Middle frontal gyrus (tissue), 1 donor: ENCODE measurements around the gene TBC1D1.
A peak's percentile ranks its signal among the peaks of the same experiment; 100 is the strongest.
"Not testable (repeated sequence)": the region's sequence is repeated elsewhere in the genome, so short reads cannot be mapped to it uniquely, and the experiment has no call there.

Source experiments
- DNase-seq: peaks from one replicate; pipeline ENCODE4 v3.0.0-alpha.2; 2015; ENCODE audit warnings: low spot score; ENCODE audit errors: extremely low spot score

Gene TBC1D1

DNA sequence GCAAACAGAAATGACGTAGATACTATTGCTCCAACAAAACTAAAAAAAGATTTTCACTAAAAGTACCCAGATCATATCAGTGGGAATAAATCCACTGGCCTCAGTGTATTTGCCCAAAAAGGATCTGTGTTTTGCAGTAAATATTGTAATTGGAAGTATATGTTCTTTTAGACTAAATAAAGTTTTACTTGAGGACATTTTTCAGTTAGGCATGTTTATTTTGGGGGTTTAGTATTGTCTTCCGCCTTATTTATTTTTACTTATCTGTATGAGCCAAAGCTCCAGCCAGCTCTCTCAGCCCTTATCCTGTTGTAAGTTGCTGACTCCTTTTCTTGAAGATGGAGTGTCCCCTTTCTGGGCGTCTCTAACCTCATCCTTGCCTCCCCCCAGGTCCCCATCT lies 119.1 kb downstream of the TBC1D1 start:
- DNase-seq, result no peak

DNA sequence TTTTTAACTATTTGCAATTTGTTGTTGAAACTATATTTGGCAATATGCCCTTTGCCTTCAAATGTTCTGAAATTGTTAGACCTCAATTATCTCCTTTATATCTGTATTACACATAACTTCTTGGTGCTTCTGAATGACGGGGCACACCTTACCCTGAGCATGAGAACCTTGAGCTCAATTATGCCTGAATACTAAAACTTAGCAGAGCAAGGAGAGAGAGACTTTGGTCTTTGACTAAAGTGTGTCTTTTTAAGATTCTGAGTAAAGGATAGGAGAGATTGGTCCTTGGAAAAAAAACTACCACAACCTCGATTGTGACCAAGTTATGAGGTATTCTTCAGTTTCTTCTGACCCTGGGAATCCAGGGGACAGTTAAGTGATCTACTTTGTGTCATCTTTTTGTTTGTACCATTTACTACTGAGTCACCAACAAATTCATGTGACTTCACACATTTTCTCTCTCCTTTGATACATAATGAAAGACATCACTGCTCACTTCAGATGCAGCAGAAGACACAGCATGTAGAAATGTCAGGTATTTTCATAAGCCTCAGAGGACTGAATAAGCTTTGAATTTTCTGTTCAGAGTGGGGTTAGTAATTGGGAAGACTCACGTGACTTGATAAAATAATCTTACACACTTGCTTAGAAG lies 120.8 kb downstream of the TBC1D1 start:
- no peak for DNase-seq

DNA sequence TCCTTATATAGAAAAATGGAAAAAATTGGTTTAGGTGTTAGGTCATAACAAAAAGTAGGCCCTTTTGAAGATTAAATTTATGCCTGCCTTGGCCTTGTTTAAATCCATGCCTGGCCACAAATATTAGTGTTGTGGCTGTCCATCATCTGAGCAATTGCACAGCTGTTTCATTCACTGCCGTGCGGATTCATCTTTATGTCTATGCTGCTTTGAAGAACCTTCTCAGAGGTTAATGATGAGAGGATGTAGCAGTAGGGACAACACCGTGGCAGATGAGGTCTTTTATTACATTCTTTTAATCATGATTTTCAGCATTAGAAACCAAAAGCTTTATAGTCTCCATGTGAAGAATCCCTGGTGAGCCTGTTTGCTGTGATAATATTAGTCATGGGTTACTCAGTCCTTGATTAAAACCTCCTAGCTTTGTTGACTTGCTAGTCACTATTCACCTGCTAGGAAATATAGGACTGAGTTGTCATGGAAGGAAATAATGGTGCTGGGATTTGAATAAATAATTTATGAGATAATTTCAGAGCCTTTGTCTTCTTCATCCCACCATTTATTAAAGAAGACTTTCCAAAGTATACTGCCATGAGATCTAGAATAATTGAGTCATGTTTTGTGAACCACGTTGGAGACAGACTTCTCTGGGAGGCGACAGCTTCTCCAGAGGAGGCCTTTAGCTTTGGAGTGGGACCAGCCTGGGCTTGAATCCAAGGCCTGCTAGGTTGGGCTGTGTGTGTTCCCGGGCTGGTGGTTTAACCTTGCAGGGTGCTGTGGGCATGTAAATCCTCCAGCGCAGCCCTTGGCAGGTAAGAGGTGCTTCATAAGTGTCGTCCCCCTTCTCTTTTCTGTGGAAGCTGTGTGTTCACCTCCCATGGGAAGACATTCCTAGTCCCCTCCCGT lies 122.8 kb downstream of the TBC1D1 start:
- DNase-seq, result no peak

DNA sequence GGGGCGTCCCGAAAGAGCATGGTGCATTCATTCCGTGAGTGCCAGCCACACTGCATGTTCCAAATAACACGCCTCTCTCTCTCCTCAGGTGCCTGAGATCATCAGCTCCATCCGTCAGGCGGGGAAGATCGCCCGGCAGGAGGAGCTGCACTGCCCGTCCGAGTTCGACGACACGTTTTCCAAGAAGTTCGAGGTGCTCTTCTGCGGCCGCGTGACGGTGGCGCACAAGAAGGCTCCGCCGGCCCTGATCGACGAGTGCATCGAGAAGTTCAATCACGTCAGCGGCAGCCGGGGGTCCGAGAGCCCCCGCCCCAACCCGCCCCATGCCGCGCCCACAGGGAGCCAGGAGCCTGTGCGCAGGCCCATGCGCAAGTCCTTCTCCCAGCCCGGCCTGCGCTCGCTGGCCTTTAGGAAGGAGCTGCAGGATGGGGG lies 123.6 kb downstream of the TBC1D1 start:
- no peak for DNase-seq

DNA sequence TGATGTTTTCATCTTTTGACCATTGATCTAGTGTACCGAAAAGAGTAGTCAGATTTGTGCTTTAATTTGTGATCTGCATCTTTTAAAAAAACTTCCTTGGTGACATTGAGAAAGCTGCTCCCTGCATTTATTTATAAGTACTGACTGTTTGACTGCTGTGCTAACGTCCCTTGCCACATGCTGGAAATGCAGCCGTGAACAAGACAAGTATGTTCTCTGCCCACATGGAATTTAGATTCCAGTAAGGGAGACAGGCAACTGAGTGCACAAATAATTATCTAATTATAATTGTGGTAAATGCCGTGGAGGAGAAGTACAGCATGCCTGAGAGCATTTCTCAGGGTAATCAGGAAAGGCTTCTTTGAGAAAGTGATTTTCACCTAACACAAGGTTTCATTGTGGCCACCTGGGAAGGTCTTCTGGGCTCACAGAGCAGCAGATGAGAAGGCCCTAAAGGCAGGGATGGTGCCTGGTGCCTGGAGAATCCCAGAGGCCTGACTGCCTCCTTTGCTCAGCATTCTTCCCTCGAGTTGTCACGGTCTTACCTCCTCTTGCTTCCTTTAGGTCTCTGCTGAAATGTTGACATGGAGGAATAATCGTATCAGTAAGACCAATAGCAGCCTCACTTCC lies 125.1 kb downstream of the TBC1D1 start:
- no peak for DNase-seq

DNA sequence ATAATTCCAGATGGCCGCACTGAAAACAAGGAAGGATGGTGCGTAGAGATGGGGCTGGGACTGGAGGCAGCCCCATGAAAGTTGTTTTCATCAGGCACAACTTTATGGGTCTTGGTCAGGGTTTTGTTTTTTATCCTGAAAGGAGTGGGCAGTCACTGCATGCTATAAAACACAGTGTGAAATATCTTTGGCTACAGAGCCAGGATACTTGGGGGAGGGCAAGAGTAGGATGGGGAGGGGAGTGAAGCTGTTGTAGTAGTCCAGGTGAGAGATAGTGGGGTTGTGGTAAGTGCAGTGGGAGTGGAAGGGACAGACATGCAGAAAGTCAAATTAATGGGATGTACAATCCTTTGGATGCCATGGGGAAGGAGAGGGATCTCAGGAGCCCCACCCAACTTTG lies 125.8 kb downstream of the TBC1D1 start:
- no peak for DNase-seq

DNA sequence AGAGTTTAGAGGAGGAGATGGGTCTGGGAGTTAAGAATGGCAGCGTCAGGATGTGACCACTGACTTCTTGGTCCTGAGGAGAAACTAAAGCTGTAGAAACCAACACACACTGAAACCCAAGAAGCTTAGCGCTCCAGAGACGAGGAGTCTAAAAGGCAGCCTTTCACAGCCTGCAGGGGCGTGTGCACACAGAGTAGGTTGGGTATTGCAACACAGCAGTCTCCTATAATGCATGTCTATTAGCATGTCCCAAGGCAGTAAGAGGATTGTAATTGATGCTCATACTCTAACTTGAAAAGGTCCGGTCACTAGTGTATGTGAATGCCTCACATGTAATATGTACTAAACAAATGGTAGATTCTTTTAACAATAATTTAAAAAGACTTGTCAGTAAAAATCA lies 126.7 kb downstream of the TBC1D1 start:
- DNase-seq, result no peak

DNA sequence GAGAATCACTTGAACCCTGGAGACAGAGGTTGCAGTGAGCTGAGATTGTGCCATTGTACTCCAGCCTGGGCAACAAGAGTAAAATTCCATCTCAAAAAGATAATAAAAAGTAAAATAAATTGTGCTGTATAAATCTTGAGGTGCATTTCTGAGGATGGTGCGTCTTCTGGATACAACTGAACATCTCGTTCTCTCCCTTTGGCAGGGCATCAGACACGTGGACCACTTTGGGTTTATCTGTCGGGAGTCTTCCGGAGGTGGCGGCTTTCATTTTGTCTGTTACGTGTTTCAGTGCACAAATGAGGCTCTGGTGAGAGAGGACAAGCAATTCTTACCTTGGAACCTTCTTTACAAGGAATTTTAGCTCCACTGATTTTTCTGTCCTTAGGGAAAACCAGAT lies 129.5 kb downstream of the TBC1D1 start:
- no peak for DNase-seq

DNA sequence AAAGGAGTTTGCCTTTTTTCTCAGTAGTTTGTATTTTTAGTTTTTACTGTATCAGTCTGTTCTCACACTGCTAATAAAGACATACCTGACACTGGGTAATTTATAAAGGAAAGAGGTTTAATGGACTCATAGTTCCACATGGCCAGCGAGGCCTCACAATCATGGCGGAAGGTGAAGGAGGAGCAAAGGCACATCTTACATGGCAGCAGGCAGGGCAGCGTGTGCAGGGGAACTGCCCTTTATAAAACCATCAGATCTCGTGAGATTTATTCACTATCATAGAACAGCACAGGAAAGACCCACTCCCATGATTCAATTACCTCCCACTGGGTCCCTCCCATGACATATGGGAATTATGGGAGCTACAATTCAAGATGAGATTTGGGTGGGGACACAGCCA lies 130.1 kb downstream of the TBC1D1 start:
- not testable (repeated sequence) for DNase-seq

DNA sequence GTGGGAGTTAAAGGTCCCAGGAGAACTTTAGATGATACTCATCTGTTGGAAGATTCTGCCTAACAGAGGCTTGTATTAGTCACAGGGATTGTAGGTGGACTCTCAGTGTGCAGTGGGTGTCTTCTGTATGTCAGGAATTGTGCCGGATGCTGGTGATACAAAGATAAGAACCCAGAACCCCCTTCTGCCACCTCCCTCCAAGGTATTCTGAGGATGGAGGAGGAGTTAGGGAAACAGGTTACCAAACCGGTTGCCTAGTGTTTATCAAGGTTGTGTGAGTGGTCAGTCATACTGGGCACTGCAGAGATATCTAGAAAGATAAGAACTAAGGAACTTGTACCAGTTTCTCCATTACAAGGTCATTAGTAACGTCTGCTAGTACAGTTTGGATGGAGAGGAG lies 130.9 kb downstream of the TBC1D1 start:
- no peak for DNase-seq

DNA sequence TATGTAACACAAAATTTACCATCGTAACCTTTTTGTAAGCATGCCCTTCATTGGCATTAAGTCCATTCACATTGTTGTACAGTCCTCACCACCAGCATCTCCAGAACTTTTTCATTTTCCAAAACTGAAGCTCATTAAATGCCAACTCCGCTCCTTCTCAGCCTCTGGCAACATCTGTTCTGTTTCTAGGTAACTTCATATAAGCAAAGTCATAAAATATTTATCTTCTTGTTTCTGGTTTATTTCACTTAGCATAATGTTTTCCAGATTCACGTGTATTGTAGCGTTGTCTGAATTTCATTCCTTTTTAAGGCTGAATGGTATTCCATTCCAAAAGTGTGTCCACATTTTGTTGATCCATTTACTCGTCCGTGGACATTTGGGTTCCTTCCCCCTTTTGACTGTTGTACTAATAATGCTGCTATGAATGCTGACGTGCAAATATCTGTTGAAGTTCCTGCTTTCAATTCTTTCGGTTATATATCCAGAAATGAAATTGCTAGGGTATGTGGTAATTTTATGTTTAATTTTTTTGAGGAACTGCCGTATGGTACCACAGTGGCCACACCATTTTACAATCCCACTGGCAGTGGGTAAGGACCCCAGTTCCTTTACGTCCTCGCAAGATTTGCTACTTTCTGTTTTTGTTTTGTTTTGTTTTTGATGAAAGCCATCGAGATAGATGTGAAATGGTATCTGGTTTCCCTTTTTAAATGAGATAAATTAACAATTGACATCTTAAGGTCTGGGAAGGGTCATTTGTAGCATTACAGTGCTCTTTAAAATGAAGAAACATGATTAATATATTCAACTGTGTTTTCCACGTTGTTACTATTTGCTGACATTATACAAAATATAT lies 132.7 kb downstream of the TBC1D1 start:
- DNase-seq, result no peak

DNA sequence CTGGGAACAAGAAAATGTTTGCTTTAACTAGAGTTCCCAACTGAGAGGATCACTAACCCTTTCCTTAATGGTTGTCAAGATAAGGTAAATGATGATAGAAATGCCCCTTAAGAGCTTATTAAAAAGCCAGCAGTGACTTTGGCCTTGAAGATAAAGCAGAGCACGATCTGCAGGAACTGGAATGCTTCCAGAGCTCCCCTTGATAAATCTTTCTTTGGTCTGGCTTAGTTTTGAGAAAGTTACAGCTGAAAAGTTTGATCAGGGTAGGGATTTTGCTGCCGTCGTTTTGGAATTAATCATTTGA lies 133.3 kb downstream of the TBC1D1 start:
- DNase-seq, result no peak

DNA sequence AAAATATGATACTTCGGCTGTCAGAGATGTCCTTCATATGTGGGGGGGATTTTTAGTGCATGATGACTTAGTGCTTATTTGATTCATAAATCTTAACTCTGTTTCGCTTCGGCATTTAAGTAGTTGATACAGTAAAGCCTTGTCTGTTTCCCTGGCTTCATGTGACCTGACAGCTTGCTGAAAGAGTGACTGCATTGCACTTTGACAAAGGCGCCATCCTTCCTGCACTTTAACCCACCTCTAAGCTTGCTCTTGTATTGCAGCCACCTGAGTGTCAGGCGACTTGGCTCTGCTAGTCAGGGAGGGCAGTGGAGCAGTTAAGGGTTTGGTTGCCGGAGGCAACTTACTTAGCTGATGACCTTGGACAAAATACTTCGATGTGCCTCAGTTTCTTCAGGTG lies 134.8 kb downstream of the TBC1D1 start:
- DNase-seq, result no peak

DNA sequence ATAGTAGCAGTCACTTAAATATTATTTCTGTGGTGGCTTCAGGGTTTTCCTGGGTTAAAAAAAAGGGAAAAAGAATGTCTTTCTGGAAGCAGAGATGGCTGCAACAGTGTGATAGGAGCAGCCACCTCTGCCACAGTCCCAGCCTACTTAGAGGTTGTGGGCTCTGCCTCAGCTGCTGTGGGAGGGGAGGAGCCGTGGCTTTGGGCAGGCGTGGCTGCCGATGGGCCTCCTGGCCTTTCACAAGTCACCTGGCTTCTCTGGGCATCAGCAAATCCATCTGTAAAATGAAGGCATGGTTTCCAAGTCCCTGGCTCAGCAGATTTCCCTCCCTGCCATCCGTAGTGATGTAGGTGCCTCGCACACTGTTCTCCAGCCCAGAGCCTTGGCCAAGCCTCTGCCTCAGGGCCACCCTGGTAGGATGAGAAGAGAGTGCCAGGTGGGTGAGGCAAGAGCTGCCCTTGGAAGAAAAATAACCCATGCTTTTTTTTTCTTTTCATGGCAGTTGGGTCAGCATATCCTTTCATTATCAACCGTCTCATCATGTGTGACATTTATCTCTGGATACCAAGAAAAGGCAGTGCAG lies 135.4 kb downstream of the TBC1D1 start:
- DNase-seq, result no peak

DNA sequence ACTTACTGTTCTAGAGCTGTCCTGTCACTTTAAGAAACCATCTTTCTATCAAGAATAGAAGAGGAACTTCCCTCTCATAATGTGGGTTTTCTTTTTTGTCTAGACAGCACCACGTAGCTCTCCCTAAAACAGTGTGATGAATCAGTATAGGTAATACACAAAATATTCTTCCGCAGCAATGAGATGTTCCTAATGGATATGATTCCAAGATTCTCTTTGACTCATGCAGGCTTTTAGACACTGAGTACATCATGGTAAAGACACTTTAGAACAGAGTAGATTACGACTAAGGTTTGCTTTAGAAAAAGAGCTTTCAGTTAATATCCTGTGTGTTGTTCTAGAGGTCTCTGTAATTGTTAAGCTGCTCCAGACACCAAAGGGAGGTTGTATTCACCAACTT lies 139.1 kb downstream of the TBC1D1 start:
- no peak for DNase-seq

DNA sequence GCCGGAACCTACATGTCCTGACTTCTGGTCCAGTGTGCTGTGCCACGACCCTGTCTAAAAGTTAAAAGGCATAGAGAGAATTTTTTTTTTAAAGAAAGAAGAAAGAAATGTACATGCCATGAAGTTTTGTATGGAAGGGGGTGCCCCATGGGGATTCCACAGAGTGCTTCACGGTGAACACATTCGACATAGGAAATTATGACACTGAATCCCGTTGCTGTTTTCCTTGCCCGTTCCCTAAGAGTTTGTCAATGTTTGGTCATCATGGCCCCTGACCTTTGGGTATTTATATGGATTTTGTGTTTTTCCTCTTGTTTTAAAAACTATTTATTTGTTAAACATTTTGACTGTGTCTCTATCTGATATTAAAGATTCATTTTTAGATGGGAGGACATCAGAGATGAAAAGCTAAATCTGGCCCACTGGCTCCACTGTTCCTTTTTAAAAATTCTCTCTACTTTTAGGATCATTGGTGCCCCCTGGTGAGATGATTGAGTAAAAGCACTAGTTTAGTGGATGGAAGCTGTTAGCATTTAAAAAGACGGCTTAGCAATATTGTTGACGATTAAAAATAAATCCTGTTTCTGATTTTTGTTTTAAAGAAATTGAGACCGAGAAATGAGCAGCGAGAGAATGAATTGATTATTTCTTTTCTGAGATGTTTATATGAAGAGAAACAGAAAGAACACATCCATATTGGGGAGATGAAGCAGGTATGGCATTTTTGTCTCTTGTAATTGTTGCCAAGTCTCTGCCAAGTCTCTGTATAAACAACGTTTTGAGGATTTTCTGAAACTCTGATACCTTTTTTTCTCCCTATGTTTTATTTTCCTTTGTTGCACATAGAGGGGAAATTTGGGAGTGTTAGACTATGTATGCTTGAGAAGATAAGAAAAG lies 144.3 kb downstream of the TBC1D1 start:
- peak; percentile 70 for DNase-seq

DNA sequence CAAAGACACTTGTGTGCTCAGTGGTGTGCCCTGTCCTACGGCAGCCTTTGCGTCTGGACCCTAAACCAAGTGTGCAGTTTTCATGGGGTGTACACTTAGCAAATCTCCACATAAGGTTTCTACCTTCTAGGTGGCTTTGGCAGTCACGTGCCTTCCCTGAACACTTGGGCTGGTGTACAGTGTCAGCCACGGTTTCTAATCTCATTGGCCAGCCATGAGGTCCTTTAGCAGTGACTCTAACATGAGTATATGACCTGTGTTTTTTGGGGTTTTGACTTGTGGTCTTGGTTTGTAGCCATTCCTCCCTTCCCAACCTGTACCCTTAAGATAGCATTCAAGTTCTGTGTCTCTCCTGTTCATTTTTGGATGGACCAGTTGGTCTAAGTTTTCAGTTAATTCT lies 145.7 kb downstream of the TBC1D1 start:
- no peak for DNase-seq

DNA sequence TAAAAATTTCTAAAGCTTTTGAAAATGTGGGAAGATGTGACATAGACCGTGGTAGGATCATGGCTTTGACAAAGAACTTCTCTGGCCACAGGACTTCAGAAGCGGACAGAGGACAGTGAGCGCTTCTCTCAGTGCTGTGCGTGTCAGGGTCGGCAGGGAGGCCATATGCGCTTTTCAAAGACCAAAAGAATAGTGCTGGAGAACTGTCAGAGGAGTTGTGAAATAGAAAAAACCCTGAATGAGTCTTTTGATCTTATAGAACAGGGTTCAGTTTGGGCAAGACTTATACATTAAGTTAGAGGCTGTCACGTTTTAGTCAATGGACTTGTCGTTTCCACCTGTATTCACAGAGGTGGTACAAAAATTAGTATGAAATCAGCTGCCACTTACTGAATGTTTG lies 146.7 kb downstream of the TBC1D1 start:
- no peak for DNase-seq

DNA sequence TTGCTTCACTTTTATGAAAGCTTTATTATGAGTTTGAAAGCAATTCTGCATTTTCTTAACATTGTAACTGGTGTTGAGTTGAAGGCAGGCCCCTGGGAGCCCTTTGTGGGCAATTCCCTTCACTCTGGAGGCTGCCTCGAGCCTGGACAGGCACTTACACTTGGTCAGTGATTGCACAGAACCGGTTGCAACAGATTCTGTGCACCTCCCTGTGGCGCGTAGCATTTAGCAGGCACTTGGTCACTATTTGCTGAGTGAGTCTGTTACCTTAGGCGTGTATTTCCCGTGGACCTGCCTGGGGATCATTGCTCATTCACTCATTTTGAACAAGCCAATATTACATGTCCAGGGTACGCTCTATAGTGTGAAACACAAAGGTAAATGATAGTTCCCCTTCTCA lies 149.7 kb downstream of the TBC1D1 start:
- DNase-seq, result no peak

DNA sequence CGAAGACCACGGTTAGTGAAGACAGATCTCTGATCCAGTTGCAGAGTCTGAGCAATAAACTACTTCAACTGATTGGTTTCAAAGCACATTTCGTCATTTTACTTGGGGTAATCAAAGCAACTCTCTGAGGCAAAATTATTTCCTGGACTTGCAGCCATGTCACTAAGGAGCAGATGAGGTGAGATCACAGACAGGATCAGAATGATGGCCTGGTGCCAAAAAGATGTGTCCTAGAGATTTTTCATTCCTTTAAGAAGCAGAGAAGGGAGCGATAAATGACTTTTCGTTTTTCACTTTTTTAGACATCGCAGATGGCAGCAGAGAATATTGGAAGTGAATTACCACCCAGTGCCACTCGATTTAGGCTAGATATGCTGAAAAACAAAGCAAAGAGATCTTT lies 153.2 kb downstream of the TBC1D1 start:
- DNase-seq, result no peak
